HG03135 (cell line): ENCODE data around the gene NOTCH2.
"Not testable (repeated sequence)": the region's sequence is repeated elsewhere in the genome, so short reads cannot be mapped to it uniquely, and the experiment has no call there.

Source experiments
- ATAC-seq: cut with Tn5 transposase; IDR thresholded peaks from one replicate; pipeline ENCODE4 v1.9.1; 2021; ENCODE audit warnings: mild to moderate bottlenecking, moderate library complexity; ENCODE audit not compliant: unreplicated experiment

The NOTCH2 gene

DNA sequence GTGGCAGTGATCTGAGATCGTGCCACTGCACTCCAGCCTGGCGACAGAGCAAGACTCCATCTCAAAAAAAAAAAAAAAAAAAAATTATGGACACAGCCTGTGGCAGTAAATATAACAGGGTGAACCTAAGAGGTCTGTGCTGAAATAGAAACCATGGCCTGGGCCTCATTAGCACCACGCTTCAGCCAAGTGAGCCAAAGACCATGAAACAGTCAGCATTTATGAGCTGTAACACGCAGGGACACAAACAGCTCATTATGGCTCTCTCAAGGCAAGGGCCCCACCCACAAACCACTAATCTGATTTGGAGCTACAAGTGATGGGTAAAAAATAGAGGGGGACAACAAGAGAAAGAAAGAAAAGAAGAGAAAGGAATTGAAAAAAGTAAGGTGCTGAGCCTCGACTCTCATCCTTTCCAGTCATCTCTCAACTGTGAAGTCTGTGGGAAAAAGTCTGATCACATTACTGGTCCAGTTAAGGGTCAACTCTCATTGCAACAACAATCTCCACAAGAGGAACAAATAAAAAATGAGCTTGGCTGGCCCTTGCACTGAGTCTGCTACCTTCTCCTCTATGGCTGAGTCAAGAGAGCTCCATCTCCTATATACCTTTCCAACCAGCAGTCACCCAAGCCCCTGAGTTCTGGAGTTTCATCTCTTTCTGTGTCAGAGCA, 93.7 kb downstream of the NOTCH2 start:
- ATAC-seq = not testable (repeated sequence)

DNA sequence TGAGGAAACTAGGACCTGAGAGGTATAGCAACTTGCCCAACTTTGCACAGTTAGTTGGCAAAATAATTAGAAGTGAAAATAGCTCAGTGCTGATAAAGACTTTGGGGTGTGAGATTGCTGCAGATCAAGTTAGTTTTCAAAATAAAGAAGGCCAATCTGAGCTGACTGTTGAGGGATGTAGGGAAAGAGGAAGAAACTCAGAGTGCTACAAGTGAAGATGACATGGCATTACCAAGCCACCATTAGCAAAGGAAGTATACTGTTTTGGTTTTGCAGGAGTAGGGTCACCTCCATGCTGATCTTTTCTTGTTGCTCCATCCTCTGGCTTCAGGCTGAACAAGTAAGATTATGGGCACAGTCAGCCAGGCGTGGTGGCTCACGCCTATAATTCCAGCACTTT, 94.5 kb downstream of the NOTCH2 start:
- ATAC-seq = no peak

DNA sequence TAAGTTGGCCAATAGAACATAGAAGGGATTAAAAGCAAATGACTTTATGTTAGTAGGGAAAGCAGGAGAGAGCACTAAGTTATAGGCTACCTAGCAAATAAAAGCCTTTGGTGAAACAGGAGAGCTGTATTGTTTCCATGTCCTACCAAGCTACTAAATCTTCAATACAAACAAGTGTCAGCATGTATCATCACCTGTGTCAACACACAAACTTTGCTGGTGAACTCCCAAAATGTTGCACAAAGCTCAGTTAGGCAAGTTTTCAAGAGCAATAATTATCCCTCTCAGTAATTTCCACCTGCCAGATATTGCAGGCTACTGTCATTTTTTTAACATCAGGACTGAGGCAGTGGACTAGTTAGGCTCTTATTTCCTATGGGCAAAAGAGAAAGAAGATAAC, 95.4 kb downstream of the NOTCH2 start:
- ATAC-seq = no peak

DNA sequence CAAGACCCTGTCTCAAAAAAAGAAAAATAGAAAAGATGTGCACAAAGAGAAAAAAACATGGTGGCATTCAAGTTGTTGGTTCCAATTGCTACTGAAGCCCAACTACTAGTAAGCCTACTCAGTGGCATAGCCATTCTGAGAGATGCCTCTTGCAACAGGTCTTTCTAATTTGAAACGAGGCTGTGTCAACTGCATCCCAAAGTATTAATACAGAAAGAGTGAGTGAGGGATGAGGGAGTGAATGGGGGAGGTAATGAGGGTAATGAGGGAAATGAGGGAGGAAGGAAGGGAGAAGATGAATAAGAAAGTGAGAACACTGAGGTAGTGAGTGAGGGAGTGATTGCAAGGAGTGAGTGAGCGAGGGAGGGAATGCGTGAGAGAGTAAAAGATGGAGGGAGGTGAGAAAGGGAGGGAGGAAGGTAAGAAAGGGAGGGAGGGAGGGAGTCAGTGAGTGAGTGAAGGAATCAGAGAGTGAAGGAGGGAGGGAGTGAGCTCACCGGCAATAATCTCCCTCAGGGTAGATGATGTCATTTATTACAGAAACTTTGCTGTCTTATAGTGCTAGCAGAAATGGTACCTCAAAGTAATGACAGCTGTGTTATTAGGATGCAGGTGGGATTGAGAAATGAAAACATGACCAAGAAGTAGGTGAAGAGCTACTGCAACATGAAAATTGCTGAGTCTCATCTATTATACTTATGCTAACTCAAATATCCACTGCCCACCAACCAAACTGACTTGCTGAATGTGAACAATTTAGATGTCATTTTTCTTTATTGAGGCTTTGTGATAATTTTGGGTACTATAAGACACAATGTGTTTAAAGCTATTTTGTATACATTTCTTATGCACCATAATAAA, 97.5 kb downstream of the NOTCH2 start:
- ATAC-seq = no peak

DNA sequence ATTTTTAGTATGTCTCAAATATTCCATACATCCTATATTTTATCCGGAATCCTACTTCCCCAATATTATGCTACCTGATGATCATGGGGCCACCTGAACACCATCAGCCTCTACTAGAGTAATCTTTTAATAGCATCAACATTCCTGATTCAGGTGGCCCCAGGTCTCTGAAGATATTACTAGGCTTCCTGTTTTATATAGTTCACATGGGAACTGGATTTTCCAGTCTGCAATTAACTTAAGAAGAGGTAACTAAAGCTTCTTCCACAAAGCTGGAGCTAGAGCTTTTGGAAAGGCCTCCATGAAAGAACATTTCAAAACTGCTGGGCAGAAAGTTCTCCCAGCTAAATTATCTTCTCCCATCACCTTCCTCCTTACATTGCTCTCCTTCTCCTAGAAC, 100.9 kb downstream of the NOTCH2 start:
- no peak for ATAC-seq

DNA sequence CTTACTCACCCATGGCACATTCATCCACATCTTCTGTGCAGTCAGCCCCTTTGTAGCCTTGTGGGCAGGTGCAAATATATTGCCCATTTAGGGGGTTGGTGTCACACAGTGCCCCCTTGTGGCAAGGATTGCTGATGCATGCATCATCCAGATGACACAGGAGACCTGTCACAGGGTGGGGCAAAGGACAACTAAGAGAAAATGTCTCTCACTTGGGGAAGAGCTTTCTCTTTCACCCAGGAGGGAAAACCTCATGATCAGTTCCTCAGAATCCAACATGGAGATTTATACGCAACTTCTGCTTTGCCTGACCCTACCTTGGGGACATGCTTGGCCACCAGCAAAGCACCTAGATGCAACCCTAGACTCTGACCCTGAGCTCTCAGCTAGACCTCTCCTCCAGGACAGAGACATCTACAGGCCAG, 101.4 kb downstream of the NOTCH2 start:
- no peak for ATAC-seq

DNA sequence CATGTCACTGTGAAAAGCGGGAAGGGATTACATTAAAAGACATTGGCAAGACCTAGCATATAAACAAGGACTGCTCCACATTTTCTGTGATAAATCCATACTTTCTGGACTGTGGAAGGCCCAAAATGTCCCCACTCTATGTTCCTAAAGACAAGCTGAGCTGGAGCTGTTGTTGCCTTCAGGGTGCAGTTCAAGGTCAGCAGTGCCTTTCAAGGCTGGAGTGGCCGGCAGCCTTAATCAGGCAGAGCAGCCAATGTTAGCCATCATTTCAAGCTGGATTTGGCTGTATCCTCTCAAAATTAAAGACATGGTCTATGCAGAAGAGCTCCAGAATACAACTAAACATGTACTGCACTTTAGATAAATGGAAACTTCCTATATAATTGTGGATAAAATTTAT, 102.8 kb downstream of the NOTCH2 start:
- no peak for ATAC-seq

DNA sequence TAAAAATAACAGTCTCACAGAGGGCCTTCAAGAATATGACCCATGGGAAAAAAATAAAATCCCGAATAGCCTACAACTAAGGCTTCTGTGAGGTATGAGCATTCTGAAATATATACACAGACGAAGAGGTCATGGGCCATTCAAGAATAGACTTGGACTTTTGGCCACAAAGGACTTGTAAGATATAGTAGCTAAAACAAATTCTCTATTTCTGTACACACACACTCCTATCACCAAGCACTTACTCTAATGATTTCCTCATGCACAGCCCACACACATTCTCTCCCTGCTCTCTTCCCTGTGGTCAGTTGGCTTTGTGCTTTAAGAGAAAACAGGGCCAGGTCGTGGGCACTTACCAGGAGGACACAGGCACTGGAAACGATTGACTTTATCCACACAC, 103.4 kb downstream of the NOTCH2 start:
- ATAC-seq = no peak

DNA sequence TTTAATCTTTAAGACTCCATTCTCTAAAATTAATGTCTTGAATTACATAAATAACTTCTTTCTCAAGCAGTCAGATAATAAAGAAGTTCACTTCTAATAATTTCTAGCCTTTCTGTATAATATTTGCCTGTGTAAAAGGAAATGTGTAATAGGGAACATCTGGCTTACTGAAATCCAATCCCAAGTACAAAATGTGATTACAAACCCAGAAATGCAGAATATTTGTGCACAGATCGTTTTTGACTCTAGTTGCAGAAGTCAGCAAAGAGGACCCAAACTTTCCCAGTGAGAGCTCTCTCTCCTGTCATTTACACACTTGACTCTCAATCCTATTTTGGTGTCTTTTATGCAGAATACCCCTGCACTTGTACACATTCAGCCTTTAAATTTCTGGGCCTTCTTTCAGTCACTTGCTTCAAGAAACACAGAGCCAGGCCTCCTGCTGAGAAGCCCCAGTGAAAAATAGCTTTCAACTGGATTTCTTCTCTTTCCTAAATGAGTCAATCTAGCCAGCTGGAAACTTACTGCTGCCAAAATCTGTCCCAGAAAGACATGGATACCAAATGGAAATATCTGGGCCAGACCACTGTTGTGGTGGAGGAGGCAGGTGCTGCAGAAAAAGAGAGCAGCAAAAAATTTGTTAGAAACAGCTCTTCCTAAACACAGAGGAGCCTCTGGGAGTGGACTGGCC, 104.6 kb downstream of the NOTCH2 start:
- no peak for ATAC-seq

DNA sequence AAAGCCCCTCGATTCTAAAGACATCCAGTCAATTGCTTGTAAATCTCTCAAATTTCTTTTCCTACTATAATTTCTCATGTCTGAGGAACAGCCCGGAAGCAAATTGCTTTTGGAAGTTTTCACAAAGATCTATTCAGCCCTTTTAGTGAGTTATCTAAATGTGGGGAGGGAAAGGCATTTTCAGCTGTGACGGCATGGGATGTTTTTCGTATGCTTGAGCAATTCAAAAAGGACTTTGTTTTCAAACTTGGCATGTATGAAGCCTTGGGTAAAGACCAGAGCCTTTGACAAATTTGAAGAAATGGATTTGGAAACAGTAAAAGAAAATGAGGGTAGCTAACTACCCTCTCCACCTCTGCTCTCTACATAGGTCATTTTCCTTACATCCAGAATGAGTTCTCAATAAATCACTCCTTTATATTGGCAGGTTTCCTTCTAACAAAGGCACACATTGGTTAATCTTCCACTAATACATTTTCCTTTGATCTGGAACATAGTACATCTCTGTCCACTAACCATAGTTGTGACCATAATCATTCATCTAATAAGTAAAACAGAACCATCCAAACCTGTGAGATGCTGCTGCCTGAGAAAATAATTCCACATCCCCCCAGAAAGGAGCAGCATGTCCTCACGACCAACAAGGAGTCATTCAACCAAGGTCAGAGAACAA, 107.0 kb downstream of the NOTCH2 start:
- ATAC-seq = no peak

DNA sequence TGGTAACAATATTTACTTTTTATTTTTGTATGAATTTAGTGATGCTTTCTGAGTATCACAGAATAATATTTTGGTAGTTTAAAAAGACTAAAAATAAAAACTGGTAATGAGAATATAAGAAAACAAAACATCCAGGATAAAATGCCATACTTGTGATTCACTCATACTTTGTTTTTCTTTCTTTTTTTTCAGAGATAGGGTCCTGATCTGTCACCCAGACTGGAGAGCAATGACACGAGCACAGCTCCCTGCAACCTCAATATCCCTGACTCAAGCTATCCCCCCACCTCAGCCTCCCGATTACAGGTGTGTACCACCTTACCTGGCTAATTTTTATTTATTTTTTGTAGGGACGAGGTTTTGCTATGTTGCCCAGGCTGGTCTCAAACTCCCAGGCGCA, 109.0 kb downstream of the NOTCH2 start:
- ATAC-seq = no peak

DNA sequence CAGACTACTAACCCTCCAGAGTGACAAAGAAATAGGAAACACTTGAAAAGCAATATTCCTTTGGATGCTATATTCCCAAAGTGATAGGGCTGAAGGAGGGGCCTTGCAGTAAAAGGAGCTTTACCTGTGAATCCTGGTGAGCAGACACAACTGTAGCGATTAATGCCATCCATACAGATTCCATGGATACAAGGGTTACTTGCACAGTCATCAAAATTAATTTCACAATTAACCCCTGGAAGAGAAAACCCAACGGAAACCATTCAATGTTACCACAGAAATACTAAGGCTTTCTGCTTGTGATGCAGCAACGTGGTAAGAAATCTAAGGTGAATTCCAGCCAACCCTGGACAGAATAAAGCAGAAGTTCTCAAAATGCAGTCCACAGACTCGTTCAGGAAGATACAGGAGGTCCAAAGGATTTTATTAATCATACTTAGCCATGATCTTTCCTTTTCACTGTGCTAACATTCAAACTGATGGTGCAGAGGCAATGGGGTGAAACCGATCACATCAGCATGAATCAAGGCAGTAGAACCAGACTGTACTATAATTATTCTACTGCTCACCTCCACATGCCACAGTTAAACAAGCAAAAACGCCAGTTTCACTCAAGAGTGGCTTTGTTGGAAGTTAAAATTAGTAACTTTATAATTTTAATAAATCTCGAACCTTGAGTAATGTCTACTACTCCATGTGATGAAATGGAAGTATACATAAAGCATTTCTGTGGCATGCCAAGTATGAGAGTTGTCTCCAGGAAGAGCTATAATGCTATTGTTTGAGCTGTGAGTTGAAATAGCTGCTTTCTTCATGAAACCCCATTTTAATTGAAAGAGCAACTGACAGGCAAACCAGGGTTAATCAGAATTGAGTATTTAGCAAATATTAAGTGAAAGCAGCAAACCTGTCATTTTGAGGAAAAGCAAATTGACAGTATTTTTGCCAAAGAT, 109.9 kb downstream of the NOTCH2 start:
- no peak for ATAC-seq

DNA sequence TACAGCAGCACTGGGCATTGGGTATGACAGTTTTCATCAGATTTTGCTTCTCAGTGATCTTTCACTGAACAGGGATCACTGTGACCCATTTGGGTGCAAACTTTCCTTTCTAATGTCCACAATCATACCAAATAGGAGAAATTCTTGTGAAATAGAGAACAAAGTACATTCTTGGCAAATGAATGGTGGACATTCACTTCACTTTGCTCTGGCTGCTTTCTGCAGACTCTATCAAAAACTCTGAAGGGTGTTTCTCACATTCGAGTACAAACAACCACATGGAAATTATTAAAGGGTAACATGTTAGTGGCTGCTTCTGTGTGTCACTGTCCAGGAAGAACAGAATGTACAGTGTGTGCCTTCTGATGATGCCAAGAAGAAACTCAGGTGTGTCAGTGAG, 111.2 kb downstream of the NOTCH2 start:
- no peak for ATAC-seq

DNA sequence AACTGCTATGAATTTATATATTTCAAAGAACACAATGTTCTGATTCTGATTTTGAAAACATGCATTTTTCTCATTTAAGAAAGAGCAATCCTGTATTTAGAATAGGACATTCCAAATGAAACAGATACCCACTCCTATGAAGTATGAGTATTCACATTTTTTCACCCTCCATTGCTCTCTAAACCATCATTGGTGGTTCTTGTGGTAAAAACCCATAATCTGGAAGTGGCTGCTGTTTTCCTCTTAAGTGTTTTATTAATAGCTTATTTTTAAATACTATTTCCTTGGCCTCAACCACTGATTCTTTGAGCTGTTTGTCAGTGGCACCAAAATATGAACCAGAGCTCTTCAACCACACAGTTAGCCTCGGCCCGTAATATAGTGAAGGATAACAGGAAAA, 113.2 kb downstream of the NOTCH2 start:
- ATAC-seq = no peak

DNA sequence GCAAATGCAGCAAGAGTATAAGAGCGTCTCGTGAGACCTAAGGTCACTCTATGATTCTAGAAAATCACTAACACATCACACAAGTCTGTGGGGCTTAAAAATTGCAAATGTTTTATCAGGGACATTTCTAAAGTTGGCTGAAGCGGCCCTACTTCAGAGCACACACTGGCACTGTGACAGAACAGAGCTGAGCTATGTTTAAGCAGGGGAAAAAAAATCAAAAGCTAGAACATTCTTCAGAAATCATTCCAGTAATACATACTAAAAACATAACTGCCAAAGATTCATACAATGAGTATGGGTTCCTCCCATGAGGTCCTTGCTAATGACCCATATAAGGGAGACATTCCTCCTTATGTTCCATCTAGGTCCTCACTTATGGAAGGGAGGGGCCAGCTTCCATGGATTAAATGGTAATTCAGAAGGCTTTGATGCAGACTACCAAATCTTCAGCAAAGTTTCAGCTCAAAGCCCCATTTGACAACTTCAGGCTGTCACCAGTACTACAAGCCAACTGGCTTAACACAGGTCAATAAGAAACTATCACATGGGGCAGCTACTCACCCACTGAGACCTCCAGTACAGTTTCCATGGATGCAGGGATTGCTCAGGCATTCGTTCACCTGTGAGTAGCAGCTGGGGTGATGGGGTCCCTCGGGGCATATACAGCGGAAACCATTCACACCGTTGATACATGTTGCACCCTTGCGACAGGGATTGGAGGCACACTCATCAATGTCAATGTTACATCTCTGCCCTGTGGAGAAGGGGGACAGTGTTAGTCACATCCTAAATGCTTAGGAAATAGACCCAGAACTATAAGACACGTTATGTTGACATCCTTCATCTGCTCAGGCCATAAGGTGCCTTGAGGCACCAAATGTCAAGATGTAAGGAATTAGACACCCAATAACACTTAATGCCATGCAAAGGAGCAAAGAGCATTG, 114.7 kb downstream of the NOTCH2 start:
- ATAC-seq = no peak

DNA sequence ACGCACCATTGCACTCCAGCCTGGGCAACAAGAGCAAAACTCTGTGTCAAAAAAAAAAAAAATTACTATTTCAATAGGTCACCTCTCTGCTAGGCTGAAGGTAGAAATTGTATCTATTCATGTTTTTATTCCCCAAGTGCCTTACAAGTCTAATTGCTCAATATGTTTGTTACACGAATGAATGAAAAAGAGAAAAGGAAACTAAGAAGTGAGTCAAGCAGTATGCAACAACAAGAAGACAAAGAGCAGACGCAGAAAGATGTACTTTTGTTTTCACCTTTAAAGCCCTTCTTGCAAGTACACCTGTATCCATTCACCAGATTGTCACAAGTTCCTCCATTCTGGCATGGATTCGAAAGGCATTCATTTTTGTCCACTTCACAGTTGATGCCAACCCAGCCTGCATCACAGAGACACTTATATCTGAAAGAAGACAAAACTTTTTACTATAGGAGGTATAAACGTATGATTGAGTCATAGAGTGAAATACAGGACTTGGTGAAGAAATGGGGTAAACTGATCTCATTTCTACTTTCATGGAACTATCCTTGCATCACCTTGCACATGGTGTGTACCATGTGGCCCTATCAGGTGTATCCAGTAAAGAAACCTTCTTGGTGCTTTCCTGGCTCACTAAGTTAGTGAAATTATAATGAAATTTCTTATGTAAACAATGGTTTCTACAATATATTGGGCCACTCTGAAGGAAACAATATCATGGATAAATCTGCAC, 116.0 kb downstream of the NOTCH2 start:
- no peak for ATAC-seq

DNA sequence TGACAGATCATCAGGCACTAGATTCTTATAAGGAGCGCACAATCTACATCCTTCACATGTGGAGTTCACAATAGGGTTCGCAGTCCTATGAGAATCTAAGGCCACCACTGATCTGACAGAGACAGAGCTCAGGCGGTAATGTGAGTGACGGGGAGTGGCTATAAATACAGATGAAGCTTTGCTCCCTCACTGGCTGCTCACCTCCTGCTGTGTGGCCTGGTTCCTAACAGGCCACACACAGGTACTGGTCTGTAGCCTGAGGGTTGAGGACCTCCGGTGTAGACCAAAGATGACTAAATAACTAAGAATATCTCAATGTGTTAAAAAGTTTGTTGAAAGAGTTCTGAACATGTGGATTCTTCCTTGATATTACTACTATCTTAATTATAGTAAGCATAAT, 117.0 kb downstream of the NOTCH2 start:
- no peak for ATAC-seq
